AG09309 (cell line): ENCODE measurements around the gene WDR17.

Source experiments
- DNase-seq: peaks from one replicate; pipeline ENCODE4 v3.0.0-alpha.2; 2010; ENCODE audit warnings: low read depth
- H3K4me3 ChIP-seq: 2 replicates; pipeline ENCODE4 v1.5.1; 2011; ENCODE audit warnings: mild to moderate bottlenecking, low read depth, low read length, moderate library complexity; ENCODE audit not compliant: control insufficient read depth
- CTCF ChIP-seq: IDR thresholded peaks from 2 replicates; pipeline ENCODE4 v1.5.1; 2011; ENCODE audit warnings: mild to moderate bottlenecking, low read depth, low read length, inconsistent platforms; ENCODE audit not compliant: insufficient read depth, control insufficient read depth; ENCODE audit errors: missing control alignments

WDR17 gene

DNA sequence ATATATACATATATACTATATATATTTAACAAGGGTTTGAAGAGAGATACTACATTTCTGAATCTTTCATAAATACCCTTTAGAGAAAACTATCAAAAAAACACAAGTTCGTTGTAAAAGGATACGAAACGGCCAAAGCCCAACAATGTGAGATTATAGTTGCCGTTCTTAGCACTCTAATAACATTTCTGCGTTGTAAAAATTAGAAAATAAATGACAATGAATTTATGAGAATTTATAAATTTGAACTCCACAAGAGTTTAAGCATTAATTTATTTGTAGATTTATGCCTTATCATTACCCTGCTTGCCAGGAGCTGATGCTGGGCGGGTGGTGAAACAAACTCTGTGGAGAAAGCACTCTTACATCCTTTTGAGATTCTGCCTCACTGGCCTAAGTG is 1.1 kb downstream of the WDR17 start:
- H3K4me3 ChIP-seq: no peak overlapping the region
- no peak for TF ChIP-seq CTCF

DNA sequence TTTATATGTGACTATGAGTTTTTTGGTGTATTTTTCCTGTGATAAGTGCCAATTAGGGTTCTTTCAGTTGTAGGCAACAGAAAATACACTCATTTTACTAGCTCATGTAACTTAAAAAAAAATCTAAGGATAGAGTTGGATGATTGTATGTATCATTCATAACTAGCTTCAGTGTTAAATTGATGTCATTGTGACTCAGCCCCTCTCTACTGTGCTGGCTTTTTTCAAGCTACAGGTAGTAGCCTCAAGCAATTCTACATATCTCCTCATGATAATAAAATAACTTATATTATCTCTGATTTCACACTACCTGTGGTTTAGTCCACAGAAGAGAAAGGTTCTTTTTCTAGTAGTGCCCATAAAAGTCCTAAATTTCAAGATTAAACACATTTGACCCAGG is 11.9 kb downstream of the WDR17 start:
- TF ChIP-seq CTCF: no peak
- H3K4me3 ChIP-seq: no peak overlapping the region
- DNase-seq: no peak

More for the DNA sequence above, 1.1 kb downstream of the WDR17 start:
- DNase-seq: no peak

- H3K4me3 ChIP-seq: no peak overlapping the region
- no peak for TF ChIP-seq CTCF
- DNase-seq: no peak
These were observed 19.1 kb downstream of the WDR17 start for GRCh38 chr4:176084769-176085168.

DNA sequence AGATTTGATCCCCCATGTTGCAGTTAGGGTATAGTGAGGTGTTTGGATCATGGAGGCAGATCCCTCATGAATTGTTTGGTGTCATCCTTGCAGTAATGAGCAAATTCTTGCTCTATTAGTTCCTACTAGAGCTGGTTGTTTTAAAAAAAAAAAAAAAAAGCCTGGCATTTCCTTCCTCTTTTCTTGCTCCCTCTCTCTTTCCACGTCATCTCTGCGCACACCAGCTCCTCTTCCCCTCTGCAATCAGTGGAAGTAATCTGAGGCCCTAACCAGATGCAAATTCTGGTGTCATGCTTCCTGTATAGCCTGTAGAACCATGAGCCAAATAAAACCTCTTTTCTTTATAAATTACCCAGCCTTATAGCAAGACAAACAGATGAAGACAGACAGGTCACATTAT is 24.5 kb downstream of the WDR17 start:
- no peak for TF ChIP-seq CTCF
- no peak for DNase-seq
- no peak overlapping the region for H3K4me3 ChIP-seq

DNA sequence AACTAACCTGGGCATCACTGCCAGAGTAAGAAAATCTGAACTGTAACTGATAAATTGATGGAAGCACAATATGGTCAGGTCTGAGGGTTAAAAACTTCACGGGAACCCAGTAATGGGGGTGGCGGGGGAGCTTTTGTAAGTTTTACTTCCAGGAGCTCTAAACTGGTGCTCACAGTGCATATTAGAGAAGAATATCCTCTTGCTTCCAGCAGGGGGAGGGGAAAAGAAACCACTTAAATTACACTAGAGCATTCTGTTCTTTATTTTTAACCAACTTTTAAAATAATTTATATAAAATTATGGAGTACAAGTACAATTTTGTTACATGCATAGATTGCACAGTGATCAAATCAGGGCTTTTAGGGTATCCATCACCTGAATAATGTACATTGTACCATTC is 33.7 kb downstream of the WDR17 start:
- peak; percentile 21 for TF ChIP-seq CTCF
- DNase-seq: no peak
- H3K4me3 ChIP-seq: no peak overlapping the region

GRCh38 chr4:176102414-176103063 is 36.9 kb downstream of the WDR17 start:
- H3K4me3 ChIP-seq: no peak overlapping the region
- no peak for TF ChIP-seq CTCF
- DNase-seq: no peak
